NCI-H2227 (cell line): ENCODE data around the gene FCHSD2.

Source experiments
- DNase-seq: peaks from one replicate; lab custom pipeline; 2025; ENCODE audit not compliant: unreplicated experiment; lab: John Stamatoyannopoulos, UW

FCHSD2 gene

GRCh38 chr11:73142128-73142377, at the start of gene FCHSD2:
Gene FCHSD2, minus strand, starts transcription at chr11:73142318. Its CDS starts 441 bp downstream, at chr11:73141877.
- DNase-seq, result no peak

- no peak for DNase-seq
Measured at GRCh38 chr11:73191151-73191550, 49.0 kb upstream of the FCHSD2 start.

GRCh38 chr11:73190557-73190885, 48.4 kb upstream of the FCHSD2 start:
- DNase-seq, result no peak

- DNase-seq, result no peak
Measured at GRCh38 chr11:73189723-73190556, 47.8 kb upstream of the FCHSD2 start.

- no peak for DNase-seq
Measured at GRCh38 chr11:73189315-73189714, 47.2 kb upstream of the FCHSD2 start.

- DNase-seq, result no peak
Measured at GRCh38 chr11:73188301-73188700, 46.2 kb upstream of the FCHSD2 start.

- no peak for DNase-seq
Measured at GRCh38 chr11:73187854-73188253, 45.7 kb upstream of the FCHSD2 start.

GRCh38 chr11:73186886-73187285, 44.8 kb upstream of the FCHSD2 start:
- DNase-seq, result no peak

GRCh38 chr11:73186294-73186850, 44.3 kb upstream of the FCHSD2 start:
- no peak for DNase-seq

- DNase-seq, result no peak
Measured at GRCh38 chr11:73185680-73186293, 43.7 kb upstream of the FCHSD2 start.

- peak; percentile 59 for DNase-seq
Measured at GRCh38 chr11:73184953-73185671, 43.0 kb upstream of the FCHSD2 start.

GRCh38 chr11:73182824-73183321, 40.8 kb upstream of the FCHSD2 start:
- DNase-seq, result no peak

- no peak for DNase-seq
Measured at GRCh38 chr11:73178681-73179080, 36.6 kb upstream of the FCHSD2 start.

GRCh38 chr11:73177778-73178539, 35.8 kb upstream of the FCHSD2 start:
- DNase-seq, result peak; percentile 65

- no peak for DNase-seq
Measured at GRCh38 chr11:73177380-73177777, 35.3 kb upstream of the FCHSD2 start.

- DNase-seq, result no peak
Measured at GRCh38 chr11:73176874-73177155, 34.7 kb upstream of the FCHSD2 start.

GRCh38 chr11:73176145-73176873, 34.2 kb upstream of the FCHSD2 start:
- no peak for DNase-seq

- no peak for DNase-seq
Measured at GRCh38 chr11:73175551-73176144, 33.5 kb upstream of the FCHSD2 start.

- DNase-seq, result no peak
Measured at GRCh38 chr11:73174495-73174791, 32.3 kb upstream of the FCHSD2 start.

GRCh38 chr11:73173755-73174494, 31.8 kb upstream of the FCHSD2 start:
- no peak for DNase-seq
